Measurements from ENCODE around the gene ARL15.

- TF ChIP-seq CTCF (IDR thresholded peaks at IDR 0.05) (no peak), POLR2A (IDR thresholded peaks at IDR 0.05) (no peak)
These were observed 348.1 kb downstream of the ARL15 start for GRCh38 chr5:53962306-53962705.
